NB4 (cell line): ENCODE results near the gene BARHL2.

Experiments
- CTCF ChIP-seq: IDR thresholded peaks from one replicate; pipeline ENCODE4 v1.5.1; 2012; ENCODE audit warnings: low read depth, low read length
- MYC ChIP-seq: IDR thresholded peaks from 2 replicates; pipeline ENCODE4 v1.6.1; 2011; ENCODE audit warnings: low read depth, low read length

DNA sequence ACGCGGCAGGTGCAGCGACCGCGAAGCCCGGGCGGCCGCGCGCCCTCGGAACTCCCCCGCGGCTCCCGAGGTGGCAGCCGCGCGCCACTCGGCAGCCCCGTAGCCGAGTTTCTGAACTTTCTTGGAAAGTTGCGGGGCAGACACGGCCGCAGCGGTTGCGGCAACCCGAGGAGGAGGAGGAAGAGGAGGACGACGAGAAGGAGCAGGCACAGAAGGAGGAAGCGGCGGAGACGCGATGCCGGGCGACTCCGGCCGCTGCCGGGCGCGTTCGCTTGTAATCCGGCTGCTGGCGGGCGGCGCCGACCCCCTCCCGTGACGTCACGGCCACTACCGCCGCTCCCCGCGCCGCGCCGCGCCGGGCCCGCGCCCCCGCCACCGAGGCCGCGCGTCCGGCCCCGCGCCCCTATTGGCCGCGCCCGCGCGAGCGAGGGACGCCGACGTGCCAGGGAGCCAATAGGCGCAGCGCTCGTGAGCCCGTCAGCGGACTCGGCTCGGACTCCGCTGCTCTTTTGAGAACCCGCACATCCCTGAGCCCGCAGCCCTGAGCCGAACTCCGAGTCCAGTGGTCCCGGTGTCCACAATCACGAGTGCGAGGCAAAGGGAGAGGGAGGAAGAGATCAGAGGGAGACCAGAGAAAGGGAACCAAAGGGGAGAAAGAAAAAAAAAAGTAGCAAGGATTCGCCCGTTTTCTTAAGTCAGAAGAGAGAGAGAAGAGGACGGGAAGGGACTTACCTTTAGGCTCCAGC lies 736 bp upstream of the BARHL2 start:
- TF ChIP-seq CTCF (no peak), MYC (no peak)
